Upper lobe of right lung (tissue), 1 donor: Measurements from ENCODE around the gene LY86. TPM values are rescaled to one million over a fixed set of nuclear protein-coding genes. Genes with fewer than 3 reads are reported as not detected.
A peak's percentile ranks its signal among the peaks of the same experiment; 100 is the strongest.

Source experiments
- ATAC-seq: fragments of 200-7000 bp; cut with Tn5 transposase; one replicate; pipeline ENCODE4 v1.9.1; 2020; ENCODE audit warnings: mild to moderate bottlenecking, moderate library complexity
- DNase-seq: peaks from one replicate; pipeline ENCODE4 v3.0.0-alpha.2; 2020
- H3K27ac ChIP-seq: fragments of 200-600 bp; one replicate; pipeline ENCODE4 v1.8.0; 2022
- H3K27me3 ChIP-seq: fragments of 200-600 bp; one replicate; pipeline ENCODE4 v1.8.0; 2022; ENCODE audit warnings: mild to moderate bottlenecking
- H3K36me3 ChIP-seq: fragments of 200-600 bp; one replicate; pipeline ENCODE4 v1.8.0; 2022
- H3K4me1 ChIP-seq: fragments of 200-600 bp; one replicate; pipeline ENCODE4 v1.8.0; 2022
- H3K4me3 ChIP-seq: fragments of 200-600 bp; one replicate; pipeline ENCODE4 v1.8.0; 2022; ENCODE audit warnings: mild to moderate bottlenecking
- H3K9me3 ChIP-seq: fragments of 200-600 bp; one replicate; pipeline ENCODE4 v1.8.0; 2022
- intact Hi-C: fragments of 100-400 bp; cut with DNase I; formaldehyde crosslinking; loops from one replicate; pipeline ENCODE4 v1.11.0; 2022
- total RNA-seq: library from RNA; stranded (reverse); fragmentation: NEBNext Ultra II Directional; extraction: Animal tissue kit (Norgen Biotek cat#: 25700); gene quantifications from one replicate; pipeline ENCODE4 v1.2.1, GENCODE V29; 2021
- TF ChIP-seq, protein P1 (sequence below): fragments of 200-600 bp; IDR thresholded peaks from one replicate; pipeline ENCODE4 v1.8.0; 2022; ENCODE audit warnings: antibody characterized with exemption
- donor health status: DM: no; HTN: yes; CAD: no; lungs with severe emphysema.

Gene LY86
- total RNA-seq, 1 donor from 2014 or later = 13.8 TPM

DNA sequence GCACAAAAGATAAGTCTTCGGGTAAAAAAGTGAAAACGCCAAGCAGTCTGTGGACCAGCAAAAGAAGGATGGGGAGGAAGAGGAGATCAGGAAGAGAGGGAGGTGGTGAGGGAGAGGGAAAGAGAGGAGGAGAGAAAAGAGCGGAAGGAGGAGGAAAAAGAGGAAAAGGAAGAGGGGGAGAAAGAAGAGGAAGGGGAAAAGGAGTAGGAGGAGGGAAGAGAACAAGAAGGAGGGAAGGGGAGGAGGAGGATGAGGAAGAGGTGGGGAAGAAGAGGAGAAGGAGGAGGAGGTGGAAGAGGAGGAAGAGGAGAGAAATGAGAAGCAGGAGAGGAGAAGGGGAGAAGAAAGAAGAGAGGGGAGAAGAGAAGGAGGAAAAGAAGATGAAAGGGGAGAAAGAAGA lies 6.5 kb downstream of the LY86 start:
- ATAC-seq (no peak), DNase-seq (no peak)
- H3K4me3 ChIP-seq = no peak overlapping the region
- H3K9me3 ChIP-seq = no peaks in the 10 kb centered on the region
- peaks cover 25% of the 10 kb centered on the region for H3K4me1 ChIP-seq
- H3K36me3 ChIP-seq = no peaks in the 10 kb centered on the region
- H3K27me3 ChIP-seq = no peaks in the 10 kb centered on the region
- intact Hi-C loops = no loop called here
- no peak overlapping the region for H3K27ac ChIP-seq
- TF ChIP-seq, protein P1, sequence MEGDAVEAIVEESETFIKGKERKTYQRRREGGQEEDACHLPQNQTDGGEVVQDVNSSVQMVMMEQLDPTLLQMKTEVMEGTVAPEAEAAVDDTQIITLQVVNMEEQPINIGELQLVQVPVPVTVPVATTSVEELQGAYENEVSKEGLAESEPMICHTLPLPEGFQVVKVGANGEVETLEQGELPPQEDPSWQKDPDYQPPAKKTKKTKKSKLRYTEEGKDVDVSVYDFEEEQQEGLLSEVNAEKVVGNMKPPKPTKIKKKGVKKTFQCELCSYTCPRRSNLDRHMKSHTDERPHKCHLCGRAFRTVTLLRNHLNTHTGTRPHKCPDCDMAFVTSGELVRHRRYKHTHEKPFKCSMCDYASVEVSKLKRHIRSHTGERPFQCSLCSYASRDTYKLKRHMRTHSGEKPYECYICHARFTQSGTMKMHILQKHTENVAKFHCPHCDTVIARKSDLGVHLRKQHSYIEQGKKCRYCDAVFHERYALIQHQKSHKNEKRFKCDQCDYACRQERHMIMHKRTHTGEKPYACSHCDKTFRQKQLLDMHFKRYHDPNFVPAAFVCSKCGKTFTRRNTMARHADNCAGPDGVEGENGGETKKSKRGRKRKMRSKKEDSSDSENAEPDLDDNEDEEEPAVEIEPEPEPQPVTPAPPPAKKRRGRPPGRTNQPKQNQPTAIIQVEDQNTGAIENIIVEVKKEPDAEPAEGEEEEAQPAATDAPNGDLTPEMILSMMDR = no peak

DNA sequence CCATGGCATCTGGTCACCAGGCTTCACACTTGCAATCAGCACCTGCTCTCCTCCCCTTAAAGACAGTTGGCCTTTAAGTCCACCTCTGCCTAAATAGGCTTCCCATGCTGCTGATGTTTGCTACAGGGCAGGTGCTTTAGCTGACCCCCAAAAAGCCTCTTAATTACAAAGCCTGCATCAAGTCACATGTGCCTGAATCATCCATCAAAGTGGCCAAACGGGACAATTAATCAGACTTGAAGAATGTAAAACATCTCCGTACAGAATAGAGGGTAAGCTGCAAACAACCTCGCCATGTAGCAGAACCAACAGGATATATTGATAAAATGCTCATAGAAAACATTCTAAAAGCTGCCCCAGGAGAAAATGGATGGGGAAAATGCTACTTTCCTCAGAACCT lies 7.4 kb downstream of the LY86 start:
- no peak overlapping the region for H3K27ac ChIP-seq
- intact Hi-C loops = no loop called here
- ATAC-seq = no peak

DNA sequence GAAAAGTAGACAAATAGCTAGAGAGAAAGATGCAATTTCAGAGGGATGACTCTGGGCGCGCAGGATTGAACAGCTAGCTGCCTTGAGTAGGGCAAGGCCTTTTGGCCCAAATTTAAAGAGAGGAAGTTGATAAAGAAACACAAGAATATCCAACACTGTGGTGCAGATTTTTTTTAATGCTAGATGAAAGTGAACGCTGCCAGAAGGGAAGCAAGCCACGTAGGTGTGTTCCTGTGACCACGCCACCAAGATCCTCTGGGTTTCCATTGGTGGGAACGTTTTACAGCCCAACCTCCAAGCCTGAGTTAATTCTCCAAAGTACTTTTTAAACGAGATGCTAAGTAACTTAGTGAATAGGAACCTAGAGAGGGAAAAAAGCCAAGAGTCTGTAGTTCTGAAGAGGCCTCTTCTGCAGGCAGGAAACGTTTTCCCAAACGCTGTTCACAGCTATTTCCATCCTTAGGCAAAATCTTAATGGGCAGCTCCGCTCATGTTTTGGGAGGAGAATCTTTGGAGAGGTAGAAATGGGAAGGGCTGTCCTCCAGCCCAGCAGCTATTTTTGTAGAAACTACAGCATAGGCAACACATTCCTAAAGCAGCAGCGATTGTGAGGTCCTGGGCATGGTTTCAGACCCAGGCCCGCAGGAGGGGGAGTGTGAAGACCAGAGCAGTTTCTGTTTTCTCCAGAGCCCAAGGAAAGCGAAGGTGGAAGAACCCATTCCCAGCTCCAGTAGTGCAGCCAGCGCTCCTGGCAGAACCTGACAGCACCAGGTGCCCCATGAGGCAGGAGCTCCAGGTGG lies 8.2 kb downstream of the LY86 start:
- H3K9me3 ChIP-seq = no peaks in the 10 kb centered on the region
- TF ChIP-seq, protein P1 = no peak
- H3K4me3 ChIP-seq = no peak overlapping the region
- H3K4me1 ChIP-seq = peaks cover 25% of the 10 kb centered on the region
- intact Hi-C loops = no loop called here
- H3K27ac ChIP-seq = no peak overlapping the region
- no peaks in the 10 kb centered on the region for H3K36me3 ChIP-seq
- no peaks in the 10 kb centered on the region for H3K27me3 ChIP-seq
- ATAC-seq (no peak), DNase-seq (no peak)

More for the DNA sequence above, 7.4 kb downstream of the LY86 start:
- Histone ChIP-seq H3K27me3 (no peaks in the 10 kb centered on the region), H3K36me3 (no peaks in the 10 kb centered on the region), H3K9me3 (no peaks in the 10 kb centered on the region), H3K4me1 (peaks cover 25% of the 10 kb centered on the region), H3K4me3 (no peak overlapping the region)
- no peak for DNase-seq
- TF ChIP-seq, protein P1 = no peak

DNA sequence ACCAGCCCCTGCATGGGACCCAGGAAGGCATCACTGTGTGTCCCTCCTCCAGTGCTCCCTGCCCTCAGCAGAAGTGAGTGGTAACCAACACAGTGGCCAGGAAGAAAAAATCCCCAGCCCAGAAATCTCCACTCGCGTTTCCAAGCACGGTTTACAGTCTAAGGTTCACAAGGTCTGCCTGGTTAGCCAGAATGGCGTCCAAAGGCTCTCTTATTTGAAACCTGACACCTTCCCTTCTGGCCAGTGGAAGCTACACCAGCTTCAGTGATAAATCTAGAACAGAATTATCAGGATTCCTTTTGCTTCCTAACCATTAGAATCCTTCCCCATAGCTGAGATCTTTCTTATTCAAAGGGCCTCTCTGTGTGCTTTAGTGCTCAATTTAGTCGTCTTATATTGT lies 9.2 kb downstream of the LY86 start:
- H3K27ac ChIP-seq = no peak overlapping the region
- H3K9me3 ChIP-seq = no peaks in the 10 kb centered on the region
- peaks cover 23% of the 10 kb centered on the region for H3K4me1 ChIP-seq
- ATAC-seq (no peak), DNase-seq (no peak)
- intact Hi-C loops = no loop called here
- TF ChIP-seq, protein P1 = no peak
- no peaks in the 10 kb centered on the region for H3K27me3 ChIP-seq
- no peaks in the 10 kb centered on the region for H3K36me3 ChIP-seq
- H3K4me3 ChIP-seq = no peak overlapping the region

DNA sequence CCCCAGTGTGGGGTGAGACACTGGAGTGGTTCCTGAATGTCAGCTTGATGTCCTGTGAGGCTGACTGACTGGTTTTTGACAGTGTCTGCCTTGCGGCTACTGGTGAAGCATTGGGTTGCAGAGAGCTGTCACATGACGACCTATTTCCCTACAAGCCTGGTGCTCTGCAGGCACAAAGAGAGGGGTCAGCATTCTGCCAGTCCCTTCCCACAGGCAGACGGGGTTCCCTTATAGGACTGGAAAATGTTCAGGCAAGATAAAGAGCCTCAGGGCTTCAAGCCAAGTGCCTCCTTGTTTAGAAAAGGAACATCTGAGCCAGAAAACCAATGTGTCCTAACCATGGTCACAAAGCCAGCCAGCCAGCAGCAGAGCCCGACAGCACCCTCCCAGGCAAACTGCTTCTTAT lies 11.0 kb downstream of the LY86 start:
- Histone ChIP-seq H3K9me3 (no peaks in the 10 kb centered on the region), H3K4me3 (no peak overlapping the region), H3K27me3 (no peaks in the 10 kb centered on the region), H3K36me3 (no peaks in the 10 kb centered on the region), H3K4me1 (peaks cover 11% of the 10 kb centered on the region), H3K27ac (no peak overlapping the region)
- intact Hi-C loops = no loop called here
- ATAC-seq = peak; percentile 85
- TF ChIP-seq, protein P1 = no peak
- DNase-seq = no peak
